Naive B cell (primary cell): ENCODE results near the gene YPEL5. TPM values are rescaled to one million over a fixed set of nuclear protein-coding genes. Genes with fewer than 3 reads are reported as not detected.

ENCODE experiments used
- ATAC-seq, 2 donors: fragments of 150-1000 bp; cut with Tn5 transposase; 2 replicates each; pipeline ENCODE4 v1.10.0; 2021; ENCODE audit warnings: low read depth in 2 of 2, mild to moderate bottlenecking in 2 of 2, moderate library complexity in 2 of 2
- DNase-seq: peaks from one replicate; pipeline ENCODE4 v3.0.0; 2022
- H3K27ac Mint-ChIP-seq, 6 donors: one replicate each; pipeline ENCODE4 v1.8.0; 2020 to 2022; ENCODE audit warnings: mild to moderate bottlenecking in 6 of 6, mixed read lengths in 6 of 6, moderate library complexity in 5 of 6, inconsistent platforms in 2 of 6
- H3K27me3 Mint-ChIP-seq, 3 donors: one replicate each; pipeline ENCODE4 v1.8.0; 2021 to 2022; ENCODE audit warnings: mixed read lengths in 3 of 3, mild to moderate bottlenecking in 1 of 3
- H3K36me3 Mint-ChIP-seq, 2 donors: one replicate each; pipeline ENCODE4 v1.8.0; 2020 to 2022; ENCODE audit warnings: mixed read lengths in 2 of 2, inconsistent platforms in 1 of 2, mild to moderate bottlenecking in 1 of 2
- H3K4me1 Mint-ChIP-seq, 3 donors: one replicate each; pipeline ENCODE4 v1.8.0; 2020 to 2022; ENCODE audit warnings: mixed read lengths in 3 of 3, inconsistent platforms in 1 of 3, mild to moderate bottlenecking in 1 of 3, moderate library complexity in 1 of 3
- H3K4me3 Mint-ChIP-seq, 8 donors: one replicate each; pipeline ENCODE4 v1.8.0; 2020 to 2022; ENCODE audit warnings: mild to moderate bottlenecking in 8 of 8, mixed read lengths in 8 of 8, moderate library complexity in 8 of 8, inconsistent platforms in 2 of 8
- H3K9me3 Mint-ChIP-seq, 7 donors: one replicate each; pipeline ENCODE4 v1.8.0; 2020 to 2022; ENCODE audit warnings: mixed read lengths in 7 of 7, mild to moderate bottlenecking in 5 of 7, inconsistent platforms in 2 of 7, moderate library complexity in 1 of 7
- polyA plus RNA-seq, 6 donors: library from polyadenylated mRNA; unstranded; fragments of 300-500 nt; fragmentation: Illumina TruSeq; gene quantifications; one replicate each; pipeline ENCODE4 v1.2.3, GENCODE V29; 2021; ENCODE audit warnings: low read depth in 6 of 6

Gene YPEL5
- polyA plus RNA-seq, 6 donors from 2014 or later: 196 to 315 (median 230) TPM

GRCh38 chr2:30184035-30184434, 37.2 kb downstream of the YPEL5 start:
- DNase-seq (no peak), ATAC-seq (no peak)
- Mint-ChIP-seq H3K27me3 (peaks cover 0 to 11% (median 0%) of the 10 kb centered on the region in 3 donors), H3K27ac (no peak overlapping the region), H3K4me1 (peaks cover 7 to 9% (median 8%) of the 10 kb centered on the region in 3 donors), H3K36me3 (no peaks in the 10 kb centered on the region), H3K4me3 (no peak overlapping the region), H3K9me3 (peaks cover 0 to 2% (median 0%) of the 10 kb centered on the region in 7 donors)

- no peak for ATAC-seq
- Mint-ChIP-seq H3K9me3 (peaks cover 0 to 5% (median 1%) of the 10 kb centered on the region in 7 donors), H3K4me3 (no peak overlapping the region), H3K27ac (no peak overlapping the region), H3K27me3 (peaks cover 0 to 11% (median 0%) of the 10 kb centered on the region in 3 donors), H3K4me1 (peaks cover 7 to 9% (median 8%) of the 10 kb centered on the region in 3 donors), H3K36me3 (no peaks in the 10 kb centered on the region)
- no peak for DNase-seq
Observed at GRCh38 chr2:30185178-30185577, 38.4 kb downstream of the YPEL5 start.

GRCh38 chr2:30188292-30188691, 41.5 kb downstream of the YPEL5 start:
- Mint-ChIP-seq H3K36me3 (no peaks in the 10 kb centered on the region), H3K4me1 (peaks cover 7 to 9% (median 8%) of the 10 kb centered on the region in 3 donors), H3K4me3 (no peak overlapping the region), H3K27me3 (peaks cover 0 to 11% (median 0%) of the 10 kb centered on the region in 3 donors), H3K9me3 (peaks cover 0 to 10% (median 1%) of the 10 kb centered on the region in 7 donors), H3K27ac (peak overlapping the region in 1 of 6 donors; percentile 61)
- ATAC-seq (peak in 1 of 2 donors; percentile 20), DNase-seq (no peak)

GRCh38 chr2:30190637-30191036, 43.8 kb downstream of the YPEL5 start:
- Mint-ChIP-seq H3K9me3 (peaks cover 0 to 10% (median 1%) of the 10 kb centered on the region in 7 donors), H3K27ac (peak overlapping the region in 1 of 6 donors; percentile 24), H3K27me3 (peaks cover 8 to 17% (median 12%) of the 10 kb centered on the region in 3 donors), H3K36me3 (no peaks in the 10 kb centered on the region), H3K4me1 (peaks cover 9 to 15% (median 12%) of the 10 kb centered on the region in 3 donors), H3K4me3 (no peak overlapping the region)
- DNase-seq (no peak), ATAC-seq (no peak)

GRCh38 chr2:30191107-30191506, 44.3 kb downstream of the YPEL5 start:
- Mint-ChIP-seq H3K27me3 (peaks cover 3 to 17% (median 12%) of the 10 kb centered on the region in 3 donors), H3K4me3 (no peak overlapping the region), H3K36me3 (no peaks in the 10 kb centered on the region), H3K9me3 (peaks cover 0 to 10% (median 1%) of the 10 kb centered on the region in 7 donors), H3K4me1 (peaks cover 9 to 15% (median 12%) of the 10 kb centered on the region in 3 donors), H3K27ac (peak overlapping the region in 3 of 6 donors; percentile 11 to 49 (median 17))
- ATAC-seq (no peak), DNase-seq (no peak)

- no peak overlapping the region for H3K4me3 Mint-ChIP-seq
- H3K4me1 Mint-ChIP-seq: peaks cover 9 to 15% (median 15%) of the 10 kb centered on the region in 3 donors
Observed at GRCh38 chr2:30191819-30192271, 45.0 kb downstream of the YPEL5 start.

GRCh38 chr2:30192314-30192713, 45.5 kb downstream of the YPEL5 start:
- Mint-ChIP-seq H3K27me3 (peaks cover 0 to 17% (median 12%) of the 10 kb centered on the region in 3 donors), H3K4me3 (no peak overlapping the region), H3K27ac (no peak overlapping the region), H3K4me1 (peaks cover 9 to 15% (median 15%) of the 10 kb centered on the region in 3 donors), H3K36me3 (no peaks in the 10 kb centered on the region), H3K9me3 (peaks cover 0 to 10% (median 1%) of the 10 kb centered on the region in 7 donors)
- no peak for DNase-seq
- ATAC-seq: no peak

More at GRCh38 chr2:30191819-30192271, 45.0 kb downstream of the YPEL5 start:
- no peaks in the 10 kb centered on the region for H3K36me3 Mint-ChIP-seq
- peak overlapping the region in 1 of 6 donors; percentile 49 for H3K27ac Mint-ChIP-seq
- peaks cover 0 to 10% (median 1%) of the 10 kb centered on the region in 7 donors for H3K9me3 Mint-ChIP-seq
- no peak for DNase-seq
- ATAC-seq: no peak
- H3K27me3 Mint-ChIP-seq: peaks cover 0 to 17% (median 12%) of the 10 kb centered on the region in 3 donors

- ATAC-seq (no peak), DNase-seq (no peak)
- peaks cover 0 to 17% (median 12%) of the 10 kb centered on the region in 3 donors for H3K27me3 Mint-ChIP-seq
- peaks cover 6 to 13% (median 11%) of the 10 kb centered on the region in 3 donors for H3K4me1 Mint-ChIP-seq
- peak overlapping the region in 1 of 6 donors; percentile 40 for H3K27ac Mint-ChIP-seq
- peaks cover 0 to 10% (median 1%) of the 10 kb centered on the region in 7 donors for H3K9me3 Mint-ChIP-seq
- H3K4me3 Mint-ChIP-seq: peak overlapping the region in 1 of 8 donors; percentile 73
- H3K36me3 Mint-ChIP-seq: no peaks in the 10 kb centered on the region
Observed at GRCh38 chr2:30193104-30193681, 46.4 kb downstream of the YPEL5 start.

GRCh38 chr2:30194421-30194820, 47.6 kb downstream of the YPEL5 start:
- ATAC-seq: no peak
- peaks cover 2 to 7% (median 6%) of the 10 kb centered on the region in 3 donors for H3K4me1 Mint-ChIP-seq
- peaks cover 0 to 17% (median 12%) of the 10 kb centered on the region in 3 donors for H3K27me3 Mint-ChIP-seq
- H3K36me3 Mint-ChIP-seq: no peaks in the 10 kb centered on the region
- no peak overlapping the region for H3K4me3 Mint-ChIP-seq
- no peak overlapping the region for H3K27ac Mint-ChIP-seq
- H3K9me3 Mint-ChIP-seq: peaks cover 0 to 8% (median 0%) of the 10 kb centered on the region in 7 donors
- DNase-seq: no peak

- no peaks in the 10 kb centered on the region for H3K36me3 Mint-ChIP-seq
- peak overlapping the region in 1 of 6 donors; percentile 27 for H3K27ac Mint-ChIP-seq
- DNase-seq: no peak
- ATAC-seq: no peak
- no peak overlapping the region for H3K4me3 Mint-ChIP-seq
- H3K4me1 Mint-ChIP-seq: peaks cover 2 to 7% (median 6%) of the 10 kb centered on the region in 3 donors
- H3K27me3 Mint-ChIP-seq: peaks cover 0 to 17% (median 12%) of the 10 kb centered on the region in 3 donors
- H3K9me3 Mint-ChIP-seq: peaks cover 0 to 5% (median 0%) of the 10 kb centered on the region in 7 donors
Observed at GRCh38 chr2:30195016-30195415, 48.2 kb downstream of the YPEL5 start.

GRCh38 chr2:30197570-30198192, 50.9 kb downstream of the YPEL5 start:
- Mint-ChIP-seq H3K9me3 (no peaks in the 10 kb centered on the region), H3K4me1 (peaks cover 2 to 7% (median 6%) of the 10 kb centered on the region in 3 donors), H3K4me3 (peak overlapping the region in 1 of 8 donors; percentile 3), H3K36me3 (no peaks in the 10 kb centered on the region), H3K27ac (peak overlapping the region in 2 of 6 donors; percentile 63 to 65), H3K27me3 (peaks cover 0 to 17% (median 12%) of the 10 kb centered on the region in 3 donors)
- no peak for DNase-seq
- no peak for ATAC-seq

GRCh38 chr2:30201990-30202389, 55.2 kb downstream of the YPEL5 start:
- Mint-ChIP-seq H3K27me3 (no peaks in the 10 kb centered on the region), H3K9me3 (no peaks in the 10 kb centered on the region), H3K27ac (peak overlapping the region in 1 of 6 donors; percentile 38), H3K4me1 (peaks cover 0 to 5% (median 0%) of the 10 kb centered on the region in 3 donors), H3K4me3 (no peak overlapping the region), H3K36me3 (no peaks in the 10 kb centered on the region)
- ATAC-seq (no peak), DNase-seq (no peak)

GRCh38 chr2:30203156-30203555, 56.3 kb downstream of the YPEL5 start:
- ATAC-seq (no peak), DNase-seq (no peak)
- H3K36me3 Mint-ChIP-seq: no peaks in the 10 kb centered on the region
- no peaks in the 10 kb centered on the region for H3K9me3 Mint-ChIP-seq
- H3K27me3 Mint-ChIP-seq: no peaks in the 10 kb centered on the region
- peaks cover 0 to 5% (median 0%) of the 10 kb centered on the region in 3 donors for H3K4me1 Mint-ChIP-seq
- no peak overlapping the region for H3K4me3 Mint-ChIP-seq
- H3K27ac Mint-ChIP-seq: no peak overlapping the region
